ENCODE data around the gene GABARAPL2.
"Not testable (repeated sequence)": the region's sequence is repeated elsewhere in the genome, so short reads cannot be mapped to it uniquely, and the experiment has no call there.

Gene GABARAPL2

GRCh38 chr16:75566040-75566757, at the start of gene GABARAPL2:
Gene GABARAPL2, plus strand, starts transcription at chr16:75566379. Its CDS starts 108 bp downstream, at chr16:75566487.
- DNase-seq = peak; percentile 91

- DNase-seq = no peak
Measured at GRCh38 chr16:75519175-75519574, 47.0 kb upstream of the GABARAPL2 start.

GRCh38 chr16:75526032-75526790, 40.0 kb upstream of the GABARAPL2 start:
- no peak for DNase-seq

- DNase-seq = no peak
Measured at GRCh38 chr16:75527825-75528299, 38.3 kb upstream of the GABARAPL2 start.

- DNase-seq = no peak
Measured at GRCh38 chr16:75529056-75529905, 36.9 kb upstream of the GABARAPL2 start.

GRCh38 chr16:75529959-75530358, 36.2 kb upstream of the GABARAPL2 start:
- no peak for DNase-seq

- no peak for DNase-seq
Measured at GRCh38 chr16:75532142-75532765, 33.9 kb upstream of the GABARAPL2 start.

GRCh38 chr16:75532791-75533190, 33.4 kb upstream of the GABARAPL2 start:
- no peak for DNase-seq

- DNase-seq = no peak
Measured at GRCh38 chr16:75534560-75535205, 31.5 kb upstream of the GABARAPL2 start.

GRCh38 chr16:75535211-75535843, 30.9 kb upstream of the GABARAPL2 start:
- no peak for DNase-seq

- no peak for DNase-seq
Measured at GRCh38 chr16:75535901-75536300, 30.3 kb upstream of the GABARAPL2 start, which contains the start of gene CHST5. Gene CHST5, minus strand, starts transcription at chr16:75536108. Its CDS starts 5,724 bp downstream, at chr16:75530384.

GRCh38 chr16:75537776-75538175, 28.4 kb upstream of the GABARAPL2 start:
- DNase-seq = no peak

GRCh38 chr16:75538882-75539565, 27.2 kb upstream of the GABARAPL2 start:
- DNase-seq = not testable (repeated sequence)

- peak; percentile 9 for DNase-seq
Measured at GRCh38 chr16:75541236-75541635, 24.9 kb upstream of the GABARAPL2 start.

GRCh38 chr16:75542462-75542861, 23.7 kb upstream of the GABARAPL2 start:
- not testable (repeated sequence) for DNase-seq

- not testable (repeated sequence) for DNase-seq
Measured at GRCh38 chr16:75545879-75546278, 20.3 kb upstream of the GABARAPL2 start.

- no peak for DNase-seq
Measured at GRCh38 chr16:75546293-75546692, 19.9 kb upstream of the GABARAPL2 start.

GRCh38 chr16:75548456-75548855, 17.7 kb upstream of the GABARAPL2 start:
- not testable (repeated sequence) for DNase-seq

GRCh38 chr16:75550211-75550662, 15.9 kb upstream of the GABARAPL2 start:
- DNase-seq = peak; percentile 22

GRCh38 chr16:75552951-75553350, 13.2 kb upstream of the GABARAPL2 start:
- DNase-seq = no peak

All from NCI-H82 (cell line).